ENCODE data around the gene SMURF1.

DNA sequence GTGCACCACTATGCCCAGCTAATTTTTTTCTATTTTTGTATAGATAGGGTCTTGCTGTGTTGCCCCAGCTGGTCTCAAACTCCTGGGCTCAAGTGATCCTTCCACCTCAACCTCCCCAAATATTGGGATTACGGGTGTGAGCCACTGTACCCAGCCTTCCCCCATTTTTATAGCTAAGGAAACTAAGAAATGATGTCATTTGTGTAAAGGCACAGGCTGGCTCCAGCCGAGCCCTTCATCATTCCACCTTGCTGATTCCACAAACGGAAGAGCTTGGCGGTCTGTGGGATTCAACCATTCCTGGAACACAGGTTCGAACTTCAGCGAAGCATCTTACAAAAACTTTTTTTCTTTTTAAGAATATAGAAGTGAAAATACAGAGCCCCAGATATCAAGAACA is 14.4 kb downstream of the SMURF1 start:
- TF ChIP-seq, protein P1, sequence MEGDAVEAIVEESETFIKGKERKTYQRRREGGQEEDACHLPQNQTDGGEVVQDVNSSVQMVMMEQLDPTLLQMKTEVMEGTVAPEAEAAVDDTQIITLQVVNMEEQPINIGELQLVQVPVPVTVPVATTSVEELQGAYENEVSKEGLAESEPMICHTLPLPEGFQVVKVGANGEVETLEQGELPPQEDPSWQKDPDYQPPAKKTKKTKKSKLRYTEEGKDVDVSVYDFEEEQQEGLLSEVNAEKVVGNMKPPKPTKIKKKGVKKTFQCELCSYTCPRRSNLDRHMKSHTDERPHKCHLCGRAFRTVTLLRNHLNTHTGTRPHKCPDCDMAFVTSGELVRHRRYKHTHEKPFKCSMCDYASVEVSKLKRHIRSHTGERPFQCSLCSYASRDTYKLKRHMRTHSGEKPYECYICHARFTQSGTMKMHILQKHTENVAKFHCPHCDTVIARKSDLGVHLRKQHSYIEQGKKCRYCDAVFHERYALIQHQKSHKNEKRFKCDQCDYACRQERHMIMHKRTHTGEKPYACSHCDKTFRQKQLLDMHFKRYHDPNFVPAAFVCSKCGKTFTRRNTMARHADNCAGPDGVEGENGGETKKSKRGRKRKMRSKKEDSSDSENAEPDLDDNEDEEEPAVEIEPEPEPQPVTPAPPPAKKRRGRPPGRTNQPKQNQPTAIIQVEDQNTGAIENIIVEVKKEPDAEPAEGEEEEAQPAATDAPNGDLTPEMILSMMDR (IDR thresholded peaks at IDR 0.05; ENCODE audit: low read depth, low read length, missing input control): no peak
- TF ChIP-seq GABPA (IDR thresholded peaks at IDR 0.05 in 1 of 2, conservative IDR thresholded peaks at IDR 0.05 in 1 of 2): no peak
- no peak for TF ChIP-seq TAF1 (conservative IDR thresholded peaks at IDR 0.05)
